Pancreas (tissue), 10 donors: ENCODE data around the gene ME1. TPM values are rescaled to one million over a fixed set of nuclear protein-coding genes. Genes with fewer than 3 reads are reported as not detected.

Experiments
- ATAC-seq, 4 donors: fragments of 200-7000 bp; cut with Tn5 transposase; one replicate each; pipeline versions ENCODE4 v1.8.0 to v1.9.1; 2020; ENCODE audit warnings: mild to moderate bottlenecking in 4 of 4, moderate library complexity in 4 of 4
- DNase-seq, 6 donors: peaks; one replicate each; pipeline ENCODE4 v3.0.0-alpha.2; 2020
- FAIRE-seq: peaks from 2 replicates; lab custom pipeline; 2012; peaks lifted over from hg19 to GRCh38; lab: Jason Lieb, UNC
- H3K27ac ChIP-seq, 4 donors: fragments of 200-600 bp; sonication (generic); 1 replicate in 3 of 4; 2 replicates in 1 of 4; pipeline versions ENCODE4 v1.5.0 to v1.8.0; 2020
- H3K27me3 ChIP-seq, 4 donors: fragments of 200-600 bp; one replicate each; pipeline ENCODE4 v1.8.0; 2021
- H3K36me3 ChIP-seq, 3 donors: fragments of 200-600 bp; sonication (generic) in 1 of 3; one replicate each; pipeline versions ENCODE4 v1.5.0 to v1.8.0; 2020 to 2021
- H3K4me1 ChIP-seq, 3 donors: fragments of 200-600 bp; one replicate each; pipeline ENCODE4 v1.8.0; 2021
- H3K4me3 ChIP-seq, 4 donors: fragments of 200-600 bp; sonication (generic) in 2 of 4; one replicate each; pipeline versions ENCODE4 v1.5.0 to v1.8.0; 2020 to 2021
- H3K9me3 ChIP-seq, 4 donors: fragments of 200-600 bp; one replicate each; pipeline ENCODE4 v1.8.0; 2021
- WGBS, 2 donors: extraction: QIAGEN DNeasy Blood & Tissue Kit; methylation state at CpG; one replicate each; pipeline ENCODE4 v1.1.7; 2013; 5-methylcytosine and 5-hydroxymethylcytosine counted together
- intact Hi-C, 3 donors: fragments of 100-400 bp; cut with DNase I; formaldehyde crosslinking; loops; one replicate each; pipeline versions ENCODE4 v1.11.1 to v1.14.2; 2022
- polyA plus RNA-seq, 2 donors: library from polyadenylated mRNA; stranded (reverse); fragments of 200-250 nt; gene quantifications; one replicate each; pipeline ENCODE4 v1.2.3, GENCODE V29; 2013
- total RNA-seq, 6 donors: library from RNA; stranded (reverse); fragmentation: NEBNext Ultra II Directional in 4 of 6; extraction: Animal tissue kit (Norgen Biotek cat#: 25700) in 4 of 6; gene quantifications; one replicate each; pipeline versions ENCODE4 v1.2.1 to v1.2.4, GENCODE V29; 2021 to 2023
- TF ChIP-seq, protein P1 (sequence below), 4 donors: fragments of 200-600 bp; sonication (generic) in 3 of 4; IDR thresholded peaks; one replicate each; pipeline versions ENCODE4 v1.5.0 to v1.8.0; 2021; ENCODE audit warnings: antibody characterized with exemption in 4 of 4
- donor health status: healthy with polysubstance abuse.
- donor health status: DM: no; HTN: no; CAD: no; lungs with moderate emphysema.
- donor health status: DM: no; HTN: no; CAD: no.
- donor health status: control.
- donor health status: control.
- donor health status: Bipolar disorder and iron deficiency.
- donor health status: DM: yes; HTN: yes; CAD: no.
- donor health status: DM: no; HTN: no; CAD: no.
- donor health status: DM: no; HTN: no; CAD: no.
- donor health status: DM: yes; HTN: yes; CAD: no.

The ME1 gene
- total and polyA plus RNA-seq, 8 donors, result 1.5 to 4.6 (median 3.1) TPM

DNA sequence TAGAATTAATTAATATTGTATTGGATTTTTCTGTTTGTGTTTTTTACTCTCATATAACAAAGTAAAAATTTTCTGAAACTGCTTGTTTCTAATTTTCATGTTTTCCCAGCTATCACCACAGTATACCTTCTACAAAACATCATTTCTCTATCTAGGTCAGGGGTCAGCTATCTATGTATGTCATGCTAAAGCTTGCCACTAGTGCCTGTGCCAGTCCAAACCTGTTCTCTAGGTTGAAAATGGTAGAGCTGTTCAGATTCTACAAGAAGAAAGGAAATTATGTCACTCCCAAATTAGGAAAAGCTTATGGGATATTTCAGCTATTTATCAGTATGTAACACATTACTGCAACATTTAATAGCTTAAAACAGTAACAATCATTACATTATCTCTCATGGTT lies 5.8 kb upstream of the ME1 start:
- peaks cover 0 to under 1% (median 0%) of the 10 kb centered on the region in 3 donors for H3K4me1 ChIP-seq
- no peak overlapping the region for H3K27ac ChIP-seq
- FAIRE-seq (no peak), ATAC-seq (no peak), DNase-seq (no peak)
- TF ChIP-seq, protein P1, sequence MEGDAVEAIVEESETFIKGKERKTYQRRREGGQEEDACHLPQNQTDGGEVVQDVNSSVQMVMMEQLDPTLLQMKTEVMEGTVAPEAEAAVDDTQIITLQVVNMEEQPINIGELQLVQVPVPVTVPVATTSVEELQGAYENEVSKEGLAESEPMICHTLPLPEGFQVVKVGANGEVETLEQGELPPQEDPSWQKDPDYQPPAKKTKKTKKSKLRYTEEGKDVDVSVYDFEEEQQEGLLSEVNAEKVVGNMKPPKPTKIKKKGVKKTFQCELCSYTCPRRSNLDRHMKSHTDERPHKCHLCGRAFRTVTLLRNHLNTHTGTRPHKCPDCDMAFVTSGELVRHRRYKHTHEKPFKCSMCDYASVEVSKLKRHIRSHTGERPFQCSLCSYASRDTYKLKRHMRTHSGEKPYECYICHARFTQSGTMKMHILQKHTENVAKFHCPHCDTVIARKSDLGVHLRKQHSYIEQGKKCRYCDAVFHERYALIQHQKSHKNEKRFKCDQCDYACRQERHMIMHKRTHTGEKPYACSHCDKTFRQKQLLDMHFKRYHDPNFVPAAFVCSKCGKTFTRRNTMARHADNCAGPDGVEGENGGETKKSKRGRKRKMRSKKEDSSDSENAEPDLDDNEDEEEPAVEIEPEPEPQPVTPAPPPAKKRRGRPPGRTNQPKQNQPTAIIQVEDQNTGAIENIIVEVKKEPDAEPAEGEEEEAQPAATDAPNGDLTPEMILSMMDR (IDR thresholded peaks at IDR 0.05), result no peak
- no peaks in the 10 kb centered on the region for H3K27me3 ChIP-seq
- intact Hi-C loops, result no loop called here
- no peak overlapping the region for H3K4me3 ChIP-seq
- no peaks in the 10 kb centered on the region for H3K36me3 ChIP-seq
- no peaks in the 10 kb centered on the region for H3K9me3 ChIP-seq

DNA sequence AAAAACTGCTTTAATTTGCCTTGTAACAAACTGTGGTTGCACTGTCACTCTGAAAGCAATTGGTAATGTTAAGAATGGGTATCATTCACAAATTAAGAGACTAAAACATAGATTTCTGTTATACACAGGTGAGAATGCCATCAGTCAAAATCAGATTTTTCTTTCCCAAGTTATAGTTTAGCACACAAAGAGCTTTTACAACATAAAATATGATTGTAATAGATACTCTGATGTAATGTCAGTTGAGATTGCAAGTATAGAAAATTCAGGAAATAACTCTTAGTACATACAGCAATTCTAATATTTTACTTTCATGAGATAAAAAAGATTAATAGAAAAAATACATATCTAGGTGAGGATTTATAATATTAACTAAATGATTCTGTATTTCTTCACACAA lies 2.3 kb upstream of the ME1 start:
- Histone ChIP-seq H3K4me1 (peaks cover 0 to 5% (median 0%) of the 10 kb centered on the region in 3 donors), H3K9me3 (no peaks in the 10 kb centered on the region), H3K27me3 (no peaks in the 10 kb centered on the region), H3K36me3 (no peaks in the 10 kb centered on the region), H3K27ac (no peak overlapping the region), H3K4me3 (no peak overlapping the region)
- no peak for DNase-seq
- TF ChIP-seq, protein P1 (IDR thresholded peaks at IDR 0.05), result no peak
- no peak for ATAC-seq
- intact Hi-C loops, result no loop called here
- no peak for FAIRE-seq

DNA sequence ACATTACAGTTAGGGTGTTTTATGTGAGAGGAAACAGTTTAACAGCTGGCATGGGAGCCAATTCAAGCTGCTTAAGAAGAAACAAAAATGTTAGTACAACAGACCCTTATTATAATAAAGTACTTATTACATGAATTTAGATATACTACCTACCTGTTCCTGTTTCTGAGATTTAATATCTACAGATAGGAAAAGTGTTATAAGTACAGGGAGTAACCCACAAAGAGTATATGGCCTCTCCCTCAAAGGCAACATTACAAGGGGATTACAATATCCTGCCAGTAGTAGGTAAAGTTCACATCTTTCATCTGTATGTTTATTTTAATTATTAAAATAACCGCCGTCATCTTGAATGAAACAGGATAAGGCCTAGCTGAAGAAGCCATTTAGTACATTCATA lies 1.8 kb upstream of the ME1 start:
- Histone ChIP-seq H3K4me1 (peaks cover 0 to 5% (median 0%) of the 10 kb centered on the region in 3 donors), H3K9me3 (no peaks in the 10 kb centered on the region), H3K4me3 (no peak overlapping the region), H3K27ac (no peak overlapping the region), H3K27me3 (no peaks in the 10 kb centered on the region), H3K36me3 (no peaks in the 10 kb centered on the region)
- WGBS, 2 donors, result 88 to 94% methylated on average over 2 of the region's 2 CpGs
- TF ChIP-seq, protein P1 (IDR thresholded peaks at IDR 0.05), result no peak
- intact Hi-C loops, result no loop called here
- FAIRE-seq (no peak), DNase-seq (no peak), ATAC-seq (no peak)

DNA sequence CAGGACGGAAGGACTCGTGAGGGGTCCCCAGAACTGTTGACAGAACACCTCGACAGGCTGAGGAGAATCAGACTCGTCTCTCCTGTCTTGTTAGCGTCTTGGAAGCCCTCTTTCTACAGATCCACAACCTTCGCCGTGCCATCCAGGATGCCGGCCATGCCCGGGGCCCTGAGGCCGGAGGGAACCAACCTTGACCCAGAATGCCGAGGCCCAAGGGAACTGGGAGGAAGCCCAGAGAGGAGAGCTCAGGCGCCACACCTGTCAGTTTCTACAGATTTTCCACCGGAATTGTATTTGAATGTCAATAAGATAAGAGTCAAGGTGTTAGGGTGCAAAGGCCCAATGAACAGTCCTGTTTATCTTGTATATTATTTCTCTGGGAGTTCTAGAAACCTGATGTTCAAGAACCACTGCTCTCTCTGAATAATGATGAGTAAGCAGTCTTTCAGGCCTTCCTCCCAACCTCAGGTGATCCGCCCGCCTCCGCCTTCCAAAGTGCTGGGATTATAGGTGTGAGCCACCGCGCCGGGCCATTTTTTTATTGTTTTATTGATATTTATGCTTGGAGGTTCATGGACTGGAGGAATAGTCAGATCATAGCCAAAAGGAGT lies 799 bp upstream of the ME1 start:
- DNase-seq (peak in 4 of 6 donors; percentile 28 to 48 (median 43)), FAIRE-seq (no peak), ATAC-seq (peak; percentile 55 to 63 (median 58))
- no peaks in the 10 kb centered on the region for H3K36me3 ChIP-seq
- intact Hi-C loops, result no loop called here
- H3K27ac ChIP-seq, result peak overlapping the region; percentile 39 to 71 (median 56)
- H3K4me3 ChIP-seq, result peak overlapping the region in 3 of 4 donors; percentile 47 to 71 (median 65)
- TF ChIP-seq, protein P1 (IDR thresholded peaks at IDR 0.05), result no peak
- no peaks in the 10 kb centered on the region for H3K9me3 ChIP-seq
- H3K27me3 ChIP-seq, result no peaks in the 10 kb centered on the region
- WGBS, 2 donors, result 41 to 50% methylated on average over 19 of the region's 19 CpGs
- peaks cover 0 to 5% (median 0%) of the 10 kb centered on the region in 3 donors for H3K4me1 ChIP-seq

DNA sequence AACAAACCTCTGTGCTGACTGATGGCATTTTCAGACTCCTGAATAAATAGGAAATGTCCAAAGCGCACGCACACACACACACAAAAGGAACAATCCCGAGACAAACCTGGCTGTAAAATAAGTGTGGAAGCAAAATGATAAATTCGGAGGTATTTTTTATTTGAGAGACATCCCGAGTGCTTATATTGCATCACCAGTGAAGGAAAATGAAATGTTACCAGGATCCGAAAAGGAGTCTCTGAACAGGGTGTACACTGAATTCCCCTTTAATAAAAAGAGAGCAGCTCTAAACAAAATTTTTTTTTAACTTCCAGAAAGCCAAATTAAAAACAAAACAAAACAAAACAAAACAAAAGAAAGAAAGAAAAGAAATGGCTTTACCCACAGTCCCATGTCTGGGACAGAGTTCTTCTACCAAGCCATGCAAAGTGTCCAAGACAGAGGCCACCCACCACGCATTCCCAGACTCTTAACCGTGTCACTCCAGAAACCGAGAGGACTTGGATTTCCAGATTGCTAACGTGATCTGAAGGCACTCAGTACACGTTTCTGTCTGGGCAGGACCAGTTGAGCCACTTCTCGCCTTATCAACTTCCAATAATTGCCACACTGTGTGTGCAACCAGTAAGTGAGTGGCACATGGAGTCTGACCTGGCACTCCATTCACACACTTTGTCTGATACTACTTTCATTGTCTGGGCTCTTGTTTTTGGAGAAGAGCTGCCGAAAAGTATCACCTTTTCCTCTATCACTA lies 817 bp downstream of the ME1 start:
- Histone ChIP-seq H3K27me3 (no peaks in the 10 kb centered on the region), H3K27ac (peak overlapping the region; percentile 39 to 71 (median 56)), H3K36me3 (no peaks in the 10 kb centered on the region), H3K4me3 (peak overlapping the region; percentile 47 to 71 (median 67)), H3K9me3 (no peaks in the 10 kb centered on the region), H3K4me1 (peaks cover 0 to 5% (median 0%) of the 10 kb centered on the region in 3 donors)
- intact Hi-C loops, result no loop called here
- 32 to 40% methylated on average over 13 of the region's 13 CpGs for WGBS, 2 donors
- TF ChIP-seq, protein P1 (IDR thresholded peaks at IDR 0.05), result no peak
- ATAC-seq (peak; percentile 23 to 44 (median 34)), FAIRE-seq (no peak), DNase-seq (peak in 3 of 6 donors; percentile 12 to 21 (median 20))
